SK-N-SH (cell line): ENCODE data around the gene ASB9. TPM values are rescaled to one million over a fixed set of nuclear protein-coding genes. Genes with fewer than 3 reads are reported as not detected.

Experiments used
- CTCF ChIA-PET: fragments of 300-600, 350-600 bp; formaldehyde crosslinking; extraction: SDS; loops from one replicate; lab custom pipeline; 2021; lab: Yijun Ruan, JAX
- POLR2A ChIA-PET: fragments of 350-600 bp; sonication (Branson Sonifier 250); formaldehyde crosslinking; extraction: SDS; loops from one replicate; lab custom pipeline; 2020; ENCODE audit warnings: antibody characterized with exemption, inconsistent platforms; lab: Yijun Ruan, JAX
- DNase-seq: peaks from one replicate; pipeline ENCODE4 v3.0.0; 2012
- H2AFZ ChIP-seq: fragments of 200-600 bp; sonication (generic); 2 replicates; pipeline ENCODE4 v1.8.1; 2016; ENCODE audit warnings: antibody characterized with exemption, mild to moderate bottlenecking, low read depth
- H3F3A ChIP-seq: fragments of 200-600 bp; sonication (generic); replicated peaks from 2 replicates; pipeline ENCODE3; 2016; ENCODE audit warnings: antibody characterized with exemption, mild to moderate bottlenecking; ENCODE audit not compliant: insufficient read depth
- H3K27ac ChIP-seq, 2 experiments: fragments of 200-500 bp in 1 of 2; fragments of 200-600 bp in 1 of 2; sonication (Bioruptor generic) in 1 of 2; sonication (generic), shearing (Covaris generic) in 1 of 2; 2 replicates each; pipeline versions ENCODE4 v1.5.1 to v1.6.1; 2014 to 2016; ENCODE audit warnings: low read depth in 2 of 2, inconsistent platforms in 1 of 2, low read length in 1 of 2, mild to moderate bottlenecking in 1 of 2, mixed read lengths in 1 of 2
- H3K27me3 ChIP-seq: fragments of 200-600 bp; sonication (generic), shearing (Covaris generic); 2 replicates; pipeline ENCODE4 v1.6.1; 2016; ENCODE audit warnings: mixed run types; ENCODE audit not compliant: insufficient read depth
- H3K36me3 ChIP-seq, 2 experiments: fragments of 200-500 bp in 1 of 2; fragments of 200-600 bp in 1 of 2; sonication (Bioruptor generic) in 1 of 2; sonication (generic) in 1 of 2; replicated peaks in 1 of 2; 2 replicates each; pipeline versions ENCODE3 to v1.5.1; 2014 to 2016; ENCODE audit warnings: low read length in 1 of 2, mild to moderate bottlenecking in 1 of 2; ENCODE audit not compliant: insufficient read depth in 2 of 2, control insufficient read depth in 1 of 2
- H3K4me1 ChIP-seq, 2 experiments: fragments of 200-500 bp in 1 of 2; fragments of 200-600 bp in 1 of 2; sonication (Bioruptor generic) in 1 of 2; sonication (generic), shearing (Covaris generic) in 1 of 2; 2 replicates each; pipeline versions ENCODE4 v1.5.1 to v1.6.1; 2014 to 2016; ENCODE audit warnings: low read depth in 1 of 2, low read length in 1 of 2, mixed run types in 1 of 2; ENCODE audit not compliant: insufficient read depth in 2 of 2, control insufficient read depth in 1 of 2
- H3K4me2 ChIP-seq: fragments of 200-600 bp; sonication (generic), shearing (Covaris generic); 2 replicates; pipeline ENCODE4 v1.6.1; 2017; ENCODE audit warnings: mixed run types
- H3K4me3 ChIP-seq, 2 experiments: fragments of 200-500 bp in 1 of 2; fragments of 200-600 bp in 1 of 2; sonication (Bioruptor generic) in 1 of 2; sonication (generic), shearing (Covaris generic) in 1 of 2; 2 replicates each; pipeline versions ENCODE4 v1.5.1 to v1.8.1; 2014 to 2016; ENCODE audit warnings: low read depth in 2 of 2, inconsistent platforms in 1 of 2, low read length in 1 of 2, mild to moderate bottlenecking in 1 of 2, mixed read lengths in 1 of 2, moderate library complexity in 1 of 2
- H3K79me2 ChIP-seq: fragments of 200-600 bp; sonication (generic); 2 replicates; pipeline ENCODE4 v1.8.1; 2017; ENCODE audit warnings: mild to moderate bottlenecking; ENCODE audit not compliant: insufficient read depth
- H3K9ac ChIP-seq: fragments of 200-600 bp; sonication (generic); 2 replicates; pipeline ENCODE4 v1.6.1; 2017; ENCODE audit warnings: mixed run types
- H3K9me2 ChIP-seq: fragments of 200-600 bp; sonication (generic); 2 replicates; pipeline ENCODE4 v1.6.1; 2017; ENCODE audit warnings: mixed run types
- H3K9me3 ChIP-seq: fragments of 200-600 bp; sonication (generic); 2 replicates; pipeline ENCODE4 v1.6.1; 2017; ENCODE audit warnings: mixed run types, mild to moderate bottlenecking, moderate library complexity
- H4K20me1 ChIP-seq: fragments of 200-600 bp; sonication (generic); 2 replicates; pipeline ENCODE4 v1.6.1; 2017; ENCODE audit warnings: mild to moderate bottlenecking, mixed run types; ENCODE audit not compliant: insufficient read depth
- GABPA ChIP-seq: IDR thresholded peaks from 2 replicates; pipeline ENCODE4 v1.4.0; 2012; ENCODE audit warnings: low read depth, mild to moderate bottlenecking
- GATA2 ChIP-seq: sonication (generic); formaldehyde crosslinking; IDR thresholded peaks from 2 replicates; pipeline ENCODE4 v1.5.0; 2020; ENCODE audit warnings: mild to moderate bottlenecking, missing genetic modification reagents
- JUND ChIP-seq: IDR thresholded peaks from 2 replicates; pipeline ENCODE4 v1.4.0; 2012
- MEF2A ChIP-seq: IDR thresholded peaks from 2 replicates; pipeline ENCODE4 v1.4.0; 2012; ENCODE audit warnings: low read depth, borderline replicate concordance
- POLR2AphosphoS5 ChIP-seq: IDR thresholded peaks from 2 replicates; pipeline ENCODE4 v1.6.1; 2012; ENCODE audit warnings: low read depth, low read length
- RCOR1 ChIP-seq: fragments of 150-350 bp; IDR thresholded peaks from 2 replicates; pipeline ENCODE4 v1.6.1; 2017; ENCODE audit warnings: antibody characterized with exemption, low read length
- RXRA ChIP-seq: IDR thresholded peaks from 2 replicates; pipeline ENCODE4 v1.4.0; 2012; ENCODE audit warnings: low read depth, mild to moderate bottlenecking, borderline replicate concordance
- TAF1 ChIP-seq: IDR thresholded peaks from 2 replicates; pipeline ENCODE4 v1.6.1; 2012; ENCODE audit warnings: low read depth, mild to moderate bottlenecking, low read length, moderate library complexity, borderline replicate concordance
- TCF12 ChIP-seq: IDR thresholded peaks from 2 replicates; pipeline ENCODE4 v1.4.0; 2012
- ZBTB33 ChIP-seq: IDR thresholded peaks from 2 replicates; pipeline ENCODE4 v1.4.0; 2012; ENCODE audit warnings: low read depth, borderline replicate concordance
- WGBS: methylation state at CpG from one replicate; pipeline ENCODE4 v1.1.6; 2017; ENCODE audit warnings: low lambda C conversion rate; 5-methylcytosine and 5-hydroxymethylcytosine counted together
- polyA plus RNA-seq, 3 experiments: library from polyadenylated mRNA; depleted of rRNA; stranded (reverse); fragments of >200 nt; gene quantifications; 2 replicates each; pipeline ENCODE4 v1.2.3, GENCODE V29; 2012
- TF ChIP-seq, protein P1 (sequence below): fragments of 150-350 bp; IDR thresholded peaks from 2 replicates; pipeline ENCODE4 v1.6.1; 2016; ENCODE audit warnings: mild to moderate bottlenecking, low read depth, low read length
- TF ChIP-seq, protein P2 (sequence below): IDR thresholded peaks from 2 replicates; pipeline ENCODE4 v1.4.0; 2012; ENCODE audit warnings: low read depth, borderline replicate concordance

ASB9 gene
- polyA plus RNA-seq, 1 of the 3 experiments (the other 2 are of a cell fraction), result 2.5 TPM

- TF ChIP-seq, protein P1, sequence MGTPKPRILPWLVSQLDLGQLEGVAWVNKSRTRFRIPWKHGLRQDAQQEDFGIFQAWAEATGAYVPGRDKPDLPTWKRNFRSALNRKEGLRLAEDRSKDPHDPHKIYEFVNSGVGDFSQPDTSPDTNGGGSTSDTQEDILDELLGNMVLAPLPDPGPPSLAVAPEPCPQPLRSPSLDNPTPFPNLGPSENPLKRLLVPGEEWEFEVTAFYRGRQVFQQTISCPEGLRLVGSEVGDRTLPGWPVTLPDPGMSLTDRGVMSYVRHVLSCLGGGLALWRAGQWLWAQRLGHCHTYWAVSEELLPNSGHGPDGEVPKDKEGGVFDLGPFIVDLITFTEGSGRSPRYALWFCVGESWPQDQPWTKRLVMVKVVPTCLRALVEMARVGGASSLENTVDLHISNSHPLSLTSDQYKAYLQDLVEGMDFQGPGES, result no peak
- no peak for TF ChIP-seq JUND
- TF ChIP-seq RXRA, result no peak
- TF ChIP-seq ZBTB33, result no peak
- TF ChIP-seq, all 33 proteins: peak for 0
These were observed 29.5 kb downstream of the ASB9 start (continued) for GRCh38 chrX:15240414-15240813.

DNA sequence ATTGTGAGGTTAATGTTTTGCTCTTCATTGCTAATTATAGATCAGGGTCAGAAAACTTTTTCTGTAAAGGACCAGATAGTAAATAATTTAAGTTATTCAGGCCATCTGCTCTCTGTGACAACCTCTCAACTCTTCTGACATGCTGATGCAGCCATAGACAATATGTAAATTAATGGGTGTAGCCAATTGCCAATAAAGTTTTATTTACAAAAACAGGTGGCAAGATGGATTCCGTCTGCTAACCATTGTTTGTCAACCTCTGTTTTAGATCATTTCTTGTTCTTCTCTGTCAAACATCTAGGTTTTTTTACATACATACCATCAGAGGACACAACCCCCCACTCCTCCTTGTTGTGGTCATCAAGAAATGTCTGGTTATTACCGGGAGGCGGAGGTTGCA is 33.7 kb downstream of the ASB9 start:
- Histone ChIP-seq H3K79me2 (no peaks in the 10 kb centered on the region), H3K9me3 (no peaks in the 10 kb centered on the region), H3K4me1 (no peaks in the 10 kb centered on the region), H3K9me2 (no peaks in the 10 kb centered on the region), H2AFZ (no peak overlapping the region), H3K4me3 (no peak overlapping the region), H3K36me3 (no peaks in the 10 kb centered on the region), H3K4me2 (no peak overlapping the region), H3K9ac (no peak overlapping the region), H3F3A (no peaks in the 10 kb centered on the region), H3K27me3 (no peaks in the 10 kb centered on the region), H3K27ac (no peak overlapping the region), H4K20me1 (no peaks in the 10 kb centered on the region)
- 49% methylated on average over 3 of the region's 3 CpGs for WGBS
- ChIA-PET CTCF (no interaction called here), POLR2A (no interaction called here)
- TF ChIP-seq MEF2A (no peak), ZBTB33 (no peak), TCF12 (no peak), GATA2 (no peak), RCOR1 (no peak), GABPA (no peak)
- TF ChIP-seq, protein P2, sequence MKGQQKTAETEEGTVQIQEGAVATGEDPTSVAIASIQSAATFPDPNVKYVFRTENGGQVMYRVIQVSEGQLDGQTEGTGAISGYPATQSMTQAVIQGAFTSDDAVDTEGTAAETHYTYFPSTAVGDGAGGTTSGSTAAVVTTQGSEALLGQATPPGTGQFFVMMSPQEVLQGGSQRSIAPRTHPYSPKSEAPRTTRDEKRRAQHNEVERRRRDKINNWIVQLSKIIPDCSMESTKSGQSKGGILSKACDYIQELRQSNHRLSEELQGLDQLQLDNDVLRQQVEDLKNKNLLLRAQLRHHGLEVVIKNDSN, result no peak
- no peak for DNase-seq

- no peak overlapping the region for H3K4me3 ChIP-seq
- no peak for DNase-seq
- CTCF ChIA-PET, result no interaction called here
These were observed 34.9 kb downstream of the ASB9 start for GRCh38 chrX:15235001-15235400.

More at GRCh38 chrX:15235001-15235400, 34.9 kb downstream of the ASB9 start:
- no peak overlapping the region for H3K27ac ChIP-seq
- no peaks in the 10 kb centered on the region for H4K20me1 ChIP-seq
- no peaks in the 10 kb centered on the region for H3K9me3 ChIP-seq
- H2AFZ ChIP-seq, result no peak overlapping the region
- POLR2A ChIA-PET, result no interaction called here
- H3K4me2 ChIP-seq, result no peak overlapping the region
- no peaks in the 10 kb centered on the region for H3K9me2 ChIP-seq
- H3K27me3 ChIP-seq, result no peaks in the 10 kb centered on the region
- no peaks in the 10 kb centered on the region for H3K36me3 ChIP-seq
- H3F3A ChIP-seq, result no peaks in the 10 kb centered on the region
- H3K9ac ChIP-seq, result no peak overlapping the region
- H3K4me1 ChIP-seq, result no peaks in the 10 kb centered on the region
- no peak for TF ChIP-seq TAF1
- no peak for TF ChIP-seq POLR2AphosphoS5
- 0% methylated on average over 1 of the region's 1 CpG for WGBS
- H3K79me2 ChIP-seq, result no peaks in the 10 kb centered on the region
